Adipose tissue (tissue), 3 donors: ENCODE results near the gene ADARB1. TPM values are rescaled to one million over a fixed set of nuclear protein-coding genes. Genes with fewer than 3 reads are reported as not detected.

Source experiments
- H3K27ac ChIP-seq: one replicate; pipeline ENCODE4 v1.5.1; 2013; ENCODE audit warnings: low read depth, low read length
- WGBS, 3 donors: extraction: QIAGEN DNeasy Blood & Tissue Kit; methylation state at CpG; one replicate each; pipeline ENCODE4 v1.1.7; 2013; 5-methylcytosine and 5-hydroxymethylcytosine counted together
- polyA plus RNA-seq, 3 donors: library from polyadenylated mRNA; stranded (reverse); fragments of 200-250 nt; gene quantifications; one replicate each; pipeline ENCODE4 v1.2.3, GENCODE V29; 2013
- donor health status: healthy with polysubstance abuse.
- donor health status: Bipolar disorder and iron deficiency.
- donor health status: healthy.

ADARB1 gene
- polyA plus RNA-seq, 3 donors, result 2.7 to 17.9 (median 13.0) TPM

DNA sequence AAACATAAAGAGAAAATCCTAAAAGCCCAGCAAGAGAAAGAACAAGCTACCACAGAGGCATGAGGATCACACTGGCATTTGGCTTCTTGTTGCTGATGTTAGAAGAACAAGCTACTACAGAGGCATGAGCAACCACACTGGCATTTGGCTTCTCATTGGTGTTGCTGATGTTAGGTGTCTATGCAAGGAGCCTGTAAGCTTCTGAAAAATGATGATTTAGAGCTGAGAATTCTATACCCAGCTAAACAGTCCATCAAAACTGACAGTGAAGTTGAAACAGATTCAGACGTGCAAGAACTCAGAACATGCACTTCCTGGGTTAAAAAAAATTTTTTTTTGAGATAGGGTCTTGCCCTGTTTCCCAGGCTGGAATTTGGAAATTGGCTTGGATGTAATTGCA is 37.8 kb upstream of the ADARB1 start:
- 51 to 70% (median 62%) methylated on average over 1 of the region's 1 CpG for WGBS, 3 donors
- no peak overlapping the region for H3K27ac ChIP-seq

- 75 to 89% (median 88%) methylated on average over 9 of the region's 9 CpGs for WGBS, 3 donors
- H3K27ac ChIP-seq, result no peak overlapping the region
These were observed 36.4 kb upstream of the ADARB1 start for GRCh38 chr21:45037986-45038385.

DNA sequence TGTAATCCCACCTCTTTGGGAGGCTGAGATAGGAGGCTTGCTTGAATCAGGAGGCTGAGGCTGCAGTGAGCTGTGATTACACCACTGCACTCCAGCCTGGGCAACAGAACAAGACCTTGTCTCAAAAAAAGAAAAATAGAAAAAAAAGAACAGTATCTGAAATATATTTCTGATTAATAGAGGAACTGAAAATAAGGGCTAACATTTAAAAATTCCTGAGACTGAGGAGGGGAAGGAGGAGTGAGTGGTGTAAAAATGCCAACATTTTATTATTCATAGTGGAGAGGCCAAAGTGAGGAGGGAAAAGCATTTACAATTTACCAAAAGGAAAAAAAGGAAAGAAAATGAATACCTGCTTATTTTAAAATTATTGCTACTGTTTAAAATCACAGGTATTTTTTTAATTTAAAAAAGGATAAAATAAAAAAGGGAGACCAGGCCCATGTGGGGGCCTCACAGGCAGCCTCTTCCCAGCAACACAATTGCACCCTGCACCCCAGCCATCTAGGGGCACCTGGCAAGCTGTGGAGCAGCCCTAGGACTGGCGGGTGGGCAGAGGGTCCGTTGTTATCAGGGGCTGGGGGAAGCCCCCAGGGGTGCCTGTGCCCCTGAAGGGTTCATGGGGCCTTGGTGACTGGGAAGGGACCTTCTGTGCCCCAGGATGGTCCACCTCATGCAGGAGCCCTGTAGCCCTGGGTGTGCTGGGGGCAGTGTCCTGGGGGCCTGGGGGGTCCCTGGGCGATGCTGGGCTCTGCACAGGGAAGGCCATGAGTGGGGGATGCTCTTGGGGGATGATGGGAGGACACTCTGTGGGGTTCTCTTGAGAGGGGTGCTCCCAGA is 34.8 kb upstream of the ADARB1 start:
- WGBS, 3 donors, result 67 to 90% (median 71%) methylated on average over 2 to 3 of the region's 3 CpGs

GRCh38 chr21:45040157-45040711 is 34.1 kb upstream of the ADARB1 start:
- 84 to 96% (median 95%) methylated on average over 9 of the region's 9 CpGs for WGBS, 3 donors
- no peak overlapping the region for H3K27ac ChIP-seq

More for the DNA sequence above, 34.8 kb upstream of the ADARB1 start:
- H3K27ac ChIP-seq, result no peak overlapping the region

GRCh38 chr21:45040739-45041138 is 33.6 kb upstream of the ADARB1 start:
- WGBS, 3 donors, result 81 to 84% (median 83%) methylated on average over 15 of the region's 15 CpGs
- peak overlapping the region; percentile 11 for H3K27ac ChIP-seq

DNA sequence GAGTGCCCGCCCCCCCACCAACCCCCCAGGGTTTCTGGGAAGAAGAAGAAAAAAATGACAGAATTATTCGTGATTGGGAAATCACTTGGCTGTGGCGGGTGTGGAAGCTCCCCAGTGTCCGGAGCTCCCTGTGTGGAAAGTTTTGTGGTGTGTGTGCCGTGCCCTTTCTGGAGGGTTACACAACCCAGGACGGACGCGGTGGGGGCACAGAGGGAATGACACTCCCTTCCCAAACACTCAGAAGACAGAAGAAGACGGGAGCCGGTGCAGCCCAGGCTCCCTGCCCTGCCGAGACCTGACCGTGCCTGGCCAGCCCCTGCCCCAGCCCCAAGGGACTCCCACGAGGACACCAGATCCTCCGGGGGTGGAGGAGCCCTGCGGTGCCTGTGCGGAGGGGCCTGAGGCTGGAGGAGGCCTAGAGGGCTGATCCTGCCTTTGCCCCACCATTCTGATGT is 33.0 kb upstream of the ADARB1 start:
- no peak overlapping the region for H3K27ac ChIP-seq
- 12 to 57% (median 14%) methylated on average over 16 of the region's 16 CpGs for WGBS, 3 donors

DNA sequence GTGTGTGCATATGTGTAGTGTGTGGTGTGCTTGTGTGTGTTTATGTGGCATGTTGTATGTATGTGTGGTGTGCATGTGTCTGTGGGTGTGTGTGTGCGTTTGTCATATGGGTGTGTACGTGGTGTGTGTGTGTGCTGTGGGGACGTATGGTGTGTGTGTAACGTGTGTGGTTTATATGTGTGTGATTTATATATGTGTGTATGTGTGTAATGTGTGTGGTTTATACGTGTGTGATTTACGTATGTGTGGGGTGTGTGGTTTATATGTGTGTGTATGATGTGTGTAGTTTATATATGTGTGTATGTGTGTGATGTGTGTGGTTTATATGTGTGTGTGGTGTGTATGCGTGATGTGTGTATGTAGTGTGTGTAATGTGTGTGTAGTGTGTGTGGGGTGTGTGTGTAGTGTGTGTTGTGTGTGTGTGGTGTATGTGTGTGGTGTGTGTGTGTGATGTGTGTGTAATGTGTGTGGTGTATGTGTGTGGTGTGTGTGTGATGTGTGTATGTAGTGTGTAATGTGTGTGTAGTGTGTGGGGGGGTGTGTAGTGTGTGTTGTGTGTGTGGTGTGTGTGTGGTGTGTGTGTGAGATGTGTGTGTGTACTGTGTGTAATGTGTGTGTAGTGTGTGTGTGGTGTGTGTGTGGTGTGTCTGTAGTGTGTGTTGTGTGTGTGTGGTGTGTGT is 32.3 kb upstream of the ADARB1 start:
- no peak overlapping the region for H3K27ac ChIP-seq
- 77 to 86% (median 83%) methylated on average over 7 of the region's 7 CpGs for WGBS, 3 donors

- H3K27ac ChIP-seq, result no peak overlapping the region
- 70 to 89% (median 85%) methylated on average over 14 to 15 of the region's 15 CpGs for WGBS, 3 donors
These were observed 31.7 kb upstream of the ADARB1 start for GRCh38 chr21:45042664-45043161.

DNA sequence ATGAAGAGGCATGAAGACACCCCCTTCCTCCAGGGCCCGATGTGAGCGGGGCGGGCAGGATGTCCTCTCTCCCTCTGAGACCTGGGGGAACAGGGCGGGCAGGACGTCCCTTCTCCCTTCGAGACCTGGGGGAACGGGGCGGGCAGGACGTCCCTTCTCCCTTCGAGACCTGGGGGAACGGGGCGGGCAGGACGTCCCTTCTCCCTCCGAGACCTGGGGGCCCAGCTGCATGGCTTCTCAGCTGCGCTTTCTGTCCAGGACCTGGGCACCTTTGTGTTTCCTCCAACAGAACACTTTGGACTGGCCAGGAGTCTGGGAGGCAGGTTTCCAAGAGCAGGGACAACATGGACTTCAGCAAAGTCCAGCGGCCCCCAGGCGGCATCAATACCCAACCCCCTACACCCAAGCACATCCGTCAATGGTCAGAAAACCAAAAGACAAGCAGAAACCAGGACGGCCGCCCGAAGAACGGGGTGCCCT is 30.8 kb upstream of the ADARB1 start:
- WGBS, 3 donors, result 66 to 90% (median 80%) methylated on average over 16 to 22 of the region's 22 CpGs
- H3K27ac ChIP-seq, result no peak overlapping the region

GRCh38 chr21:45045481-45045880 is 28.9 kb upstream of the ADARB1 start:
- 60 to 63% (median 60%) methylated on average over 5 of the region's 5 CpGs for WGBS, 3 donors
- H3K27ac ChIP-seq, result no peak overlapping the region

DNA sequence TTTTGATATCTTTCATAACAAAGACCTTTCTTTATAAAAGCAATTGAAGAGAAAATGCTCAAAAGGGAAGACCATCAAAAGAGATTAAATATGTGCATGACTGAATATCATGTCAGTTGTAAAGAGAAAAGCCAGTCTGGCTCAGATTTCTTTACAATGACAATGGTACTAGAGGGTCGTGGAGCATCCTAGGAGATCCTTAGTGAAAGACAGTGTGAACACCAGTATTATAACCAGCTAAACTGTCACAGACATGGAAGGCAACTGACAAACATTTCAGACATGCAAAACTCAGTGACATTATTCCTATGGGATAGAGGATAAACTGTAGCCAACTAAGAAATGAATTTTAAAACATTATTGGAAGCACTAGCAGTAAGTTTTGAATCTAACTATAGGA is 27.1 kb upstream of the ADARB1 start:
- WGBS, 3 donors, result 42 to 78% (median 78%) methylated on average over 1 of the region's 1 CpG
- H3K27ac ChIP-seq, result no peak overlapping the region

DNA sequence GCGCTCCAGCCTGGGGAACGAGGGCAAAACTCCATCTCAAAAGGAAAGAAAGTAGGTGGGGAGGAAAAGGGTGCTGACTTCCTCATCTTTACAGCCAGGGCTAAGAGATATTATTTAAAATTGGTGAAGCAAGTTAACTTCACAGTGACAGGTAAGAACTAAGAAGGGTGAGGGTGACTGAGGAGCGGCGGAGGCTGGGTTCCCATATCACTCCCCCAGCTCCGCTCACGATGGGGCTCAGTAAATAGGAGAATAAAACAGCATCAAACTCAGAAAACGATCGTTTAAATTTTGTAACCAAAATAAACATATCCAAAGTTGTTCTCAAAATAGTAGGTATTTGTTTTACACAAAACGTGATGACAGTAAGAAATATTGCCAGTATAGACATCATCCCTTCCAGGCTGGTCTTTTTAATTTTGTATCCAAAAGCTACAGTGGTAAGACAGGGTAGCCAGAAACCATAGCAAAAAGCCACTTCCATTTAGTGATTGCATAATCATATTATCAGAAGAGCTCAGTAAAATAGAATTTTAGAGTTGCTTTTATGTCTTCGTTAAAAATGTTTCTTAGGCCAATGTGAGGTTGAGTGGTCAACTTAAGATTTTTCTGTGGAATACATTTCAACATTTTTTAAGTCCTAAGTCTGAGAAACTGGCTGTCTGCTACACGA is 26.2 kb upstream of the ADARB1 start:
- 82% methylated on average over 11 of the region's 11 CpGs for WGBS, 3 donors
- H3K27ac ChIP-seq, result no peak overlapping the region

- H3K27ac ChIP-seq, result no peak overlapping the region
- WGBS, 3 donors, result 63 to 84% (median 83%) methylated on average over 7 of the region's 7 CpGs
These were observed 25.4 kb upstream of the ADARB1 start for GRCh38 chr21:45048968-45049367.

- no peak overlapping the region for H3K27ac ChIP-seq
- WGBS, 3 donors, result 62 to 82% (median 75%) methylated on average over 12 of the region's 12 CpGs
These were observed 24.6 kb upstream of the ADARB1 start for GRCh38 chr21:45049714-45050344.

- H3K27ac ChIP-seq, result no peak overlapping the region
- 76 to 86% (median 83%) methylated on average over 14 of the region's 14 CpGs for WGBS, 3 donors
These were observed 24.0 kb upstream of the ADARB1 start for GRCh38 chr21:45050345-45050796.

- H3K27ac ChIP-seq, result no peak overlapping the region
- 65 to 73% (median 69%) methylated on average over 19 of the region's 19 CpGs for WGBS, 3 donors
These were observed 23.4 kb upstream of the ADARB1 start for GRCh38 chr21:45050797-45051489.
